Osteocyte (in vitro differentiated cells): ENCODE measurements around the gene MRPL36. TPM values are rescaled to one million over a fixed set of nuclear protein-coding genes. Genes with fewer than 3 reads are reported as not detected.

Experiments used
- DNase-seq: peaks from one replicate; pipeline ENCODE4 v3.0.0; 2021; ENCODE audit warnings: mixed read lengths; ENCODE audit not compliant: unreplicated experiment; ENCODE audit errors: extremely low spot score
- H3K27ac Mint-ChIP-seq: one replicate; pipeline ENCODE4 v1.8.0; 2021; ENCODE audit warnings: mild to moderate bottlenecking, mixed read lengths; ENCODE audit not compliant: unreplicated experiment
- H3K27me3 Mint-ChIP-seq: one replicate; pipeline ENCODE4 v1.8.0; 2021; ENCODE audit warnings: mixed read lengths; ENCODE audit not compliant: unreplicated experiment
- H3K36me3 Mint-ChIP-seq: one replicate; pipeline ENCODE4 v1.8.0; 2021; ENCODE audit warnings: mixed read lengths; ENCODE audit not compliant: unreplicated experiment
- H3K4me1 Mint-ChIP-seq: one replicate; pipeline ENCODE4 v1.8.0; 2021; ENCODE audit warnings: mixed read lengths; ENCODE audit not compliant: unreplicated experiment
- H3K4me3 Mint-ChIP-seq: one replicate; pipeline ENCODE4 v1.8.0; 2021; ENCODE audit warnings: mild to moderate bottlenecking, moderate library complexity, mixed read lengths; ENCODE audit not compliant: unreplicated experiment
- H3K9me3 Mint-ChIP-seq: one replicate; pipeline ENCODE4 v1.8.0; 2021; ENCODE audit warnings: mixed read lengths; ENCODE audit not compliant: unreplicated experiment
- CTCF ChIP-seq: fragments of 200-600 bp; sonication (generic); IDR thresholded peaks from 2 replicates; pipeline ENCODE4 v1.5.0; 2021; ENCODE audit warnings: antibody characterized with exemption, mild to moderate bottlenecking, moderate library complexity
- total RNA-seq: library from RNA; stranded (reverse); gene quantifications from 2 replicates; pipeline ENCODE4 v1.2.1, GENCODE V29; 2021

MRPL36 gene
- total RNA-seq, 1 donor from 2014 or later, result 44.0 TPM

- H3K36me3 Mint-ChIP-seq, result no peaks in the 10 kb centered on the region
- peaks cover 5% of the 10 kb centered on the region for H3K4me1 Mint-ChIP-seq
- no peak overlapping the region for H3K4me3 Mint-ChIP-seq
- peaks cover 6% of the 10 kb centered on the region for H3K27me3 Mint-ChIP-seq
- DNase-seq, result peak; percentile 70
- peaks cover 9% of the 10 kb centered on the region for H3K9me3 Mint-ChIP-seq
- no peak overlapping the region for H3K27ac Mint-ChIP-seq
- TF ChIP-seq CTCF, result no peak
These were observed 36.6 kb downstream of the MRPL36 start for GRCh38 chr5:1762883-1763547.

- peaks cover 9% of the 10 kb centered on the region for H3K9me3 Mint-ChIP-seq
- H3K36me3 Mint-ChIP-seq, result no peaks in the 10 kb centered on the region
- H3K4me3 Mint-ChIP-seq, result no peak overlapping the region
- peak; percentile 72 for DNase-seq
- no peak overlapping the region for H3K27ac Mint-ChIP-seq
- no peak for TF ChIP-seq CTCF
- H3K4me1 Mint-ChIP-seq, result peaks cover 5% of the 10 kb centered on the region
- peaks cover 6% of the 10 kb centered on the region for H3K27me3 Mint-ChIP-seq
These were observed 37.3 kb downstream of the MRPL36 start for GRCh38 chr5:1762121-1762882.

DNA sequence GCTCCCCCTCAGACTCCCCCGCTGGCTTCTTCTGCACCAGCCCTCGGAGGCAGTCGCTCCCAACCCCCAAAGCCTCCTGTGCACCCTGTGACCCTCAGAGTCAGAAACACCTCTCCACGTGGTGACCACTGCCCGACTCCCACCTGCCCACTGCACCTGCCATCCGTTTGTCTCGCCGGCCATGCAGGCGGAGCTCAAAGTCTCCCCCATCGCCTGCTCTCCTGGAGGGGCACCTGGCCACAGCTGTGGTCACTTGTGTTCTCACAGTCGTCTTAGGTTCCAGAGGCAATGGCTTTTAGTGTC, 38.2 kb downstream of the MRPL36 start:
- peaks cover 5% of the 10 kb centered on the region for H3K4me1 Mint-ChIP-seq
- no peak overlapping the region for H3K27ac Mint-ChIP-seq
- TF ChIP-seq CTCF, result no peak
- H3K27me3 Mint-ChIP-seq, result peaks cover 6% of the 10 kb centered on the region
- no peak overlapping the region for H3K4me3 Mint-ChIP-seq
- peak; percentile 83 for DNase-seq
- H3K9me3 Mint-ChIP-seq, result peaks cover 9% of the 10 kb centered on the region
- no peaks in the 10 kb centered on the region for H3K36me3 Mint-ChIP-seq

DNA sequence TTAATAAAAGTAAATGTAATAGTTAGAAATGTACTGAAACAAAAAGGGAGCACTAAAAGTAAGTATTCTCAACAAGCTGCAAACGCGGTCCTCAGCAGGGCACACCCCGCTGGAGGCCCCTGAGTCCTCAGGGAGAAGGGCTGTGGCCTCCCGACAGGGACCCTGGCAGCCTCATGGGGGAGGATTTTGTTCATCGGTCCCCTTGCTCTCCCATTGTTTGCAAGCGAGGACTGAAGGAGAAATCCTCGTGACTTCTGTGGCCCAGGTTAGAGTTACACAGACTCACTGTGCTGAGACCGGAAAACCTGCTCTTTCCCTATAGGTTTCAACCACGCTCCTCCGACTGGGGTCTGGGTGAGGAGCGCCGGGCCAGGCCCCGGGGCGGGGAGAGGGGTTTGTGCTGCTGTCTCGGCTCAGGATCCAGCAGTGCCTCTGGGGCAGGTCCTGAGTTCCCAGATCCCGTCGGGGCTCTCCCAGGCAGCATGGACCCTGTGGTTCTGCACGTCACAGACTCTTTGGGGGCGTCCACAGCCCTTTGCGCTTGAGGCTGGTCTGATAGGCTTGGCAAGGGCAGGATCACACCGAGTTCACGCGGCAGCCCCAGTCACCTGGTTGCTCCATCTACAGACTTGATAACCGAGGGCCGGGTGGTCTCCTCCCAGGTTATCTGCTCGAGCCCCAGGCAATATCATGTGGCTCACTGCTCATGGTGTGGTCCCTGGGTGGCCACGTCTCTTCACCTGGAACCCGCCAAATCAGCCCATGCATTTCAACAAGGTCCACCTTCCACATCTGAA, 38.8 kb downstream of the MRPL36 start:
- DNase-seq, result peak; percentile 84
- H3K9me3 Mint-ChIP-seq, result peaks cover 9% of the 10 kb centered on the region
- TF ChIP-seq CTCF, result no peak
- no peaks in the 10 kb centered on the region for H3K36me3 Mint-ChIP-seq
- H3K27ac Mint-ChIP-seq, result no peak overlapping the region
- H3K4me1 Mint-ChIP-seq, result peaks cover 5% of the 10 kb centered on the region
- H3K4me3 Mint-ChIP-seq, result no peak overlapping the region
- H3K27me3 Mint-ChIP-seq, result peaks cover 6% of the 10 kb centered on the region

DNA sequence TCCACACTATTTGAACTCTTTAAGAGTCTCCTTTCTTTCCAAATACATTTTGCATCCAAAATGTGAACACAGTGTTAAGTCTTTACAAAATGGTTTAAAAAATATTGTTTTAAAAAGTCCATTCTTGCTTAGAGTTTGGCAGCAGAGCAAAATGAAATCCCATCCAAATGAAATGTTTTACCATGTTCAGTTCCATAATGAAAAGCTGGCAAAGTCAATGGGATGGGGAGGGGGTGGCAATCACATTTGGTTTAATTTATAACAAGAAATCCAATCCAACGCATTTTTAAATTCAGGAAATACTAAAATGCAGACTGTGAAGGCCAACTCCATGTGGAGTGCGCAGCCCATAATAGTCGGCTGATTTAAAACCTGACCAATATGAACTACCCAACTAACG, 39.4 kb downstream of the MRPL36 start:
- Mint-ChIP-seq H3K27me3 (peaks cover 6% of the 10 kb centered on the region), H3K4me1 (peaks cover 5% of the 10 kb centered on the region), H3K36me3 (no peaks in the 10 kb centered on the region), H3K27ac (no peak overlapping the region), H3K9me3 (peaks cover 9% of the 10 kb centered on the region), H3K4me3 (no peak overlapping the region)
- TF ChIP-seq CTCF, result no peak
- DNase-seq, result no peak
